GM18870 (cell line): ENCODE measurements around the gene UGT2B7.
"Not testable (repeated sequence)": the region's sequence is repeated elsewhere in the genome, so short reads cannot be mapped to it uniquely, and the experiment has no call there.

Experiments used
- ATAC-seq: cut with Tn5 transposase; IDR thresholded peaks from one replicate; pipeline ENCODE4 v1.9.1; 2021; ENCODE audit warnings: moderate library complexity; ENCODE audit not compliant: unreplicated experiment

UGT2B7 gene

GRCh38 chr4:69078852-69079251 is 17.4 kb upstream of the UGT2B7 start:
- no peak for ATAC-seq

GRCh38 chr4:69088473-69088872 is 7.8 kb upstream of the UGT2B7 start:
- no peak for ATAC-seq

- no peak for ATAC-seq
Observed at GRCh38 chr4:69089388-69089787, 6.9 kb upstream of the UGT2B7 start.

- no peak for ATAC-seq
Observed at GRCh38 chr4:69092190-69092589, 4.1 kb upstream of the UGT2B7 start.

GRCh38 chr4:69092980-69093568 is 3.2 kb upstream of the UGT2B7 start:
- ATAC-seq, result no peak

- ATAC-seq, result no peak
Observed at GRCh38 chr4:69093681-69094080, 2.6 kb upstream of the UGT2B7 start.

GRCh38 chr4:69095301-69095731 is 958 bp upstream of the UGT2B7 start:
- peak; percentile 48 for ATAC-seq

GRCh38 chr4:69096810-69097209 is 536 bp downstream of the UGT2B7 start:
- ATAC-seq, result no peak

- ATAC-seq, result no peak
Observed at GRCh38 chr4:69098470-69098869, 2.2 kb downstream of the UGT2B7 start.

GRCh38 chr4:69099910-69100309 is 3.6 kb downstream of the UGT2B7 start:
- no peak for ATAC-seq

GRCh38 chr4:69102668-69103067 is 6.4 kb downstream of the UGT2B7 start:
- ATAC-seq, result not testable (repeated sequence)

- no peak for ATAC-seq
Observed at GRCh38 chr4:69104719-69105275, 8.5 kb downstream of the UGT2B7 start.

- not testable (repeated sequence) for ATAC-seq
Observed at GRCh38 chr4:69115151-69115850, 19.0 kb downstream of the UGT2B7 start.

GRCh38 chr4:69115851-69116213 is 19.6 kb downstream of the UGT2B7 start:
- no peak for ATAC-seq

GRCh38 chr4:69116645-69117321 is 20.5 kb downstream of the UGT2B7 start:
- ATAC-seq, result no peak

- ATAC-seq, result no peak
Observed at GRCh38 chr4:69120870-69121269, 24.6 kb downstream of the UGT2B7 start.

- no peak for ATAC-seq
Observed at GRCh38 chr4:69122476-69122875, 26.2 kb downstream of the UGT2B7 start.

GRCh38 chr4:69124941-69125340 is 28.7 kb downstream of the UGT2B7 start:
- ATAC-seq, result no peak

- ATAC-seq, result peak; percentile 63
Observed at GRCh38 chr4:69126024-69126423, 29.8 kb downstream of the UGT2B7 start.

- ATAC-seq, result no peak
Observed at GRCh38 chr4:69133993-69134392, 37.7 kb downstream of the UGT2B7 start.

- ATAC-seq, result no peak
Observed at GRCh38 chr4:69134471-69134870, 38.2 kb downstream of the UGT2B7 start.

- ATAC-seq, result no peak
Observed at GRCh38 chr4:69141320-69141719, 45.0 kb downstream of the UGT2B7 start.
